Adrenal gland (tissue), 12 donors: Measurements from ENCODE around the gene PNPLA2. TPM values are rescaled to one million over a fixed set of nuclear protein-coding genes. Genes with fewer than 3 reads are reported as not detected.

Source experiments
- DNase-seq, 7 donors: peaks; one replicate each; pipeline ENCODE4 v3.0.0-alpha.2; 2019 to 2020
- H3K27ac ChIP-seq, 5 donors: fragments of 200-600 bp; sonication (generic) in 4 of 5; 1 replicate in 3 of 5; 2 replicates in 2 of 5; pipeline versions ENCODE4 v1.5.1 to v1.8.0; 2016 to 2020; ENCODE audit warnings: mild to moderate bottlenecking in 1 of 5
- H3K27me3 ChIP-seq: fragments of 200-600 bp; 2 replicates; pipeline ENCODE4 v1.8.0; 2021
- H3K36me3 ChIP-seq, 2 donors: fragments of 200-600 bp; replicated peaks in 1 of 2; 1 replicate in 1 of 2; 2 replicates in 1 of 2; pipeline versions ENCODE4 v1.5.1 to v1.8.0; 2018 to 2022
- H3K4me1 ChIP-seq, 2 donors: fragments of 200-600 bp; replicated peaks in 1 of 2; 1 replicate in 1 of 2; 2 replicates in 1 of 2; pipeline versions ENCODE4 v1.5.1 to v1.8.0; 2018 to 2021
- H3K4me3 ChIP-seq, 4 donors: fragments of 200-600 bp; sonication (generic) in 3 of 4; one replicate each; pipeline ENCODE4 v1.5.1; 2016 to 2018
- H3K9me3 ChIP-seq, 3 donors: fragments of 200-600 bp; sonication (generic) in 1 of 3; replicated peaks in 1 of 3; 1 replicate in 2 of 3; 2 replicates in 1 of 3; pipeline versions ENCODE4 v1.5.1 to v1.8.0; 2016 to 2021
- CTCF ChIP-seq, 6 experiments: fragments of 450-650 bp in 4 of 6; fragments of 200-600 bp in 2 of 6; sonication (generic) in 1 of 6; IDR thresholded peaks; 1 replicate in 5 of 6; 2 replicates in 1 of 6; pipeline versions ENCODE4 v1.5.1 to v1.8.0; 2016 to 2021; ENCODE audit warnings: antibody characterized with exemption in 6 of 6, mild to moderate bottlenecking in 2 of 6, moderate library complexity in 1 of 6
- POLR2A ChIP-seq, 2 donors: fragments of 450-650 bp; IDR thresholded peaks; one replicate each; pipeline ENCODE4 v1.6.1; 2017; ENCODE audit warnings: antibody characterized with exemption in 2 of 2, mild to moderate bottlenecking in 2 of 2, moderate library complexity in 1 of 2
- WGBS, 4 donors: extraction: QIAGEN DNeasy Blood & Tissue Kit in 2 of 4; methylation state at CpG; one replicate each; pipeline versions ENCODE4 v1.1.5 to v1.1.7; 2013 to 2017; 5-methylcytosine and 5-hydroxymethylcytosine counted together
- intact Hi-C, 2 donors: fragments of 100-400 bp; cut with DNase I; formaldehyde crosslinking; loops; one replicate each; pipeline versions ENCODE4 v1.14.1 to v1.15.0; 2022 to 2023
- polyA plus RNA-seq, 3 donors: library from polyadenylated mRNA; stranded (reverse); fragments of 200-250 nt in 2 of 3; fragments of 350-450 nt in 1 of 3; fragmentation: Illumina TruSeq in 1 of 3; extraction: RNeasy Lipid Tissue Mini Kit (QIAGEN cat#74804) in 1 of 3; gene quantifications; one replicate each; pipeline ENCODE4 v1.2.3, GENCODE V29; 2013 to 2014
- total RNA-seq, 9 donors: library from RNA; depleted of rRNA in 4 of 9; stranded (reverse); fragments of >200 nt in 4 of 9; fragments of 120-200 nt in 1 of 9; fragmentation: NEBNext Ultra II Directional in 1 of 9; extraction: Animal tissue kit (Norgen Biotek cat#: 25700) in 1 of 9; gene quantifications; one replicate each; pipeline versions ENCODE4 v1.1.0 to v1.2.4, GENCODE V29; 2013 to 2023
- donor health status: healthy with polysubstance abuse.
- donor health status: Bipolar disorder and iron deficiency.
- donor health status: DM: yes; HTN: yes; CAD: no.
- donor health status: DM: no; HTN: no; CAD: no.
- donor health status: DM: no; HTN: no; CAD: no.
- donor health status: DM: yes; HTN: yes; CAD: no.

The PNPLA2 gene
- total and polyA plus RNA-seq, 12 donors: 24.1 to 403 (median 124) TPM

GRCh38 chr11:849104-849824 is 30.6 kb downstream of the PNPLA2 start:
- Histone ChIP-seq H3K9me3 (no peaks in the 10 kb centered on the region), H3K36me3 (no peaks in the 10 kb centered on the region), H3K27ac (no peak overlapping the region), H3K27me3 (no peaks in the 10 kb centered on the region), H3K4me1 (peaks cover 18 to 24% of the 10 kb centered on the region in 2 donors), H3K4me3 (peak overlapping the region in 1 of 4 donors; percentile 46)
- DNase-seq: no peak
- intact Hi-C loops: loop anchor here (2.0 to 5.0 kb wide), 3 partner anchors 60 to 203 kb away; no protein-coding TSS in a partner anchor
- 5 to 17% (median 5%) methylated on average over 9 to 69 of the region's 71 CpGs for WGBS, 4 donors
- TF ChIP-seq CTCF (IDR thresholded peaks at IDR 0.05) (no peak), POLR2A (IDR thresholded peaks at IDR 0.05) (no peak)

DNA sequence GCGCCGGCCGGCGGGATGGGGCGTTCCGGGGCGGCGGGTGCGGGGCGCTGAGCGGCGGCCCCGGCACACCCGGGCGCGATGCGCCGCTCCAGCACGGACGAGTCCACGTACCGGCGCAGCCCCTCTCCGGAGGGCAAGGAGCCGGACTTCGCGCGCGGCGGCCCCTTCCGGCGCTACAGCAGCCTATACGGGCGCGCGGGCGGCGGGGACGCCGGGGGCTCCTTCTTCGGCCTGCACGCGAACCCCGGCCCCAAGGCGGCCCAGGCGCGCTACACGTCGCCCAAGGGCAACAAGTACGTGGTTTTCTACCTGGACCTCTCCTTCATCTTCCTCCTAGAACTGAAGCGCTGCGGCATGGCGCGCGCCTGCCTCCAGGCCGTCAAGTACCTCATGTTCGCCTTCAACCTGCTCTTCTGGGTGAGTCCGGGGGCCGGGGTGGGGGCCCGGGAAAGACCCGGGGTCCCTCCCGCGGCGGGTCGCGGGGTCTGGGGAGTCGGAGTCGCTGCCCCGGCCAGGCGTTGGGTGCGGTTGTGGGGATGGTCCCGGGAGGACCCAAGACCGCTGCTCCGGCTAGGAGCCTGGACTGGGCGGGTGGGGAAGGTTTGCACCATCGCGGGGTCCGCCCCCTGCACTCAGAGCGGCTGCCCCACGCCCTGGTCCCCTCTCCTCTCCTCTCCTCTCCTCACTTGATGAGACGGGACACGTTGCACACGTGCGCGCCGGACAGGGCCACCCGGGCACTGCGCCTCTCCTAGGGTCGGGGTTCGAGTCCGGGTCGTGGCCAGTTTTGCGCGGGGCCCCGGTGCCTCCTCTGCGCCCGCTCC is 31.4 kb downstream of the PNPLA2 start:
- Histone ChIP-seq H3K27me3 (no peaks in the 10 kb centered on the region), H3K4me1 (peaks cover 11 to 15% of the 10 kb centered on the region in 2 donors), H3K36me3 (no peaks in the 10 kb centered on the region), H3K4me3 (peak overlapping the region in 1 of 4 donors; percentile 46), H3K9me3 (no peaks in the 10 kb centered on the region), H3K27ac (no peak overlapping the region)
- DNase-seq: no peak
- 18 to 41% (median 22%) methylated on average over 34 to 97 of the region's 97 CpGs for WGBS, 4 donors
- intact Hi-C loops: loop anchor here (2.0 to 5.0 kb wide), 3 partner anchors 59 to 202 kb away; no protein-coding TSS in a partner anchor
- TF ChIP-seq CTCF (IDR thresholded peaks at IDR 0.05) (no peak), POLR2A (IDR thresholded peaks at IDR 0.05) (no peak)

DNA sequence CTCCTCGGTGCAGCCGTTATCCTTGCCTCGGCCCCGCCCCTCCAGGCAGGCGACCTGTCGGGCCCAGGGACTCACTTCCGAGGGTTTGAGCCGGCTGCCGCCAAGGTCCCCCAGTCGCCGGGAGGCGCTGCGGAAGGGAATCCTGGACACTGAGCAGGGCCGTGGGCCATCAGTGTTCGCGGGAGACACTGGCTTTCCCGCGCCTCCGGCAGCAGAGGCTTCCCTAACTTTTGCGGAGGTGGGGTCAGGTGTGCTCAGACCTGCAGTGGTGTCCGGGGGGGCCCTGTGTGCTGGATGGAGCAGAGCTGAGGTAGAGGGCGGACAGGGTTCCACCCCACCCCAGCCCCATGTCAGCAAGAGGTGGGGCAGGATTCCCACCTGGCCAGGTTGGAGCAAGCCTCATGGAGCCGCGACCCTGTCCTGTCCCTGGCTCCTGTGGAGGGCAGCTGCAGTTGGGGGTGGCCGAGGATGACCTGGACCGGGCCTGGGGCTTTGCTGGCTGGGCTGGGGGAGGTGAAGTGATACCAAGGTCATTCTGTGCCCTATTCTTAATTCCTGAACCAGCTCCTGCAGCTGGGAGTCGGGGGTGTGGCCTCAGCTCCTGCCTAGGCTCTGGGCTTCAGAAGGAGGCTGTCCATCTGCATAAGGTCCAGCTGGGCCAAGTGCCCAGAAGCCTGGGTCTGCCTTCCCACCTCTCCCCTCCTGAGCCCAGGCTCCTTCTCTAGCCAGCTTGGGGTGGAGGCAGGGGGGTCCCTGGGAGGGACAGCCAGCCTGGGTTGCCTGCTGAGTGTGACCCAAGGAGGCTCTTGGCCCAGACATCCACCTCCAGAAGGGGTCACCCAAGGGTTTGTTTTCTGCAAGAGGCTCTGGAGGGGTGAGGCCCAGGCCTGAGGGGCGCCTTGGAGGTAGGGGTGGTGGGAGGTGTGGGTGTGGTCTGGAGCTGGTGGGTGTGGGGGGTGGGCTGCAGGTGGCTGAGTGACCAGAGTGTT is 32.4 kb downstream of the PNPLA2 start:
- intact Hi-C loops: no loop called here
- Histone ChIP-seq H3K36me3 (no peaks in the 10 kb centered on the region), H3K27ac (no peak overlapping the region)

More for the DNA sequence above, 32.4 kb downstream of the PNPLA2 start:
- Histone ChIP-seq H3K9me3 (no peaks in the 10 kb centered on the region), H3K4me3 (no peak overlapping the region), H3K27me3 (no peaks in the 10 kb centered on the region), H3K4me1 (peaks cover 10 to 13% of the 10 kb centered on the region in 2 donors)
- DNase-seq: no peak
- no peak for TF ChIP-seq CTCF (IDR thresholded peaks at IDR 0.05)
- TF ChIP-seq POLR2A (IDR thresholded peaks at IDR 0.05): no peak
- WGBS, 4 donors: 43 to 92% (median 59%) methylated on average over 2 to 28 of the region's 28 CpGs
